Hepatic stellate cell (primary cell): Measurements from ENCODE around the gene SLC5A11.
"Not testable (repeated sequence)": the region's sequence is repeated elsewhere in the genome, so short reads cannot be mapped to it uniquely, and the experiment has no call there.

ENCODE experiments used
- DNase-seq: peaks from one replicate; pipeline ENCODE4 v3.0.0; 2011; ENCODE audit warnings: low spot score

SLC5A11 gene

GRCh38 chr16:24834459-24835335 lies 11.1 kb upstream of the SLC5A11 start:
- peak; percentile 50 for DNase-seq

GRCh38 chr16:24836836-24837235 lies 8.9 kb upstream of the SLC5A11 start:
- no peak for DNase-seq

GRCh38 chr16:24837969-24838368 lies 7.8 kb upstream of the SLC5A11 start:
- no peak for DNase-seq

- peak; percentile 56 for DNase-seq
Observed at GRCh38 chr16:24838554-24839266, 7.1 kb upstream of the SLC5A11 start.

- DNase-seq: no peak
Observed at GRCh38 chr16:24839347-24839972, 6.3 kb upstream of the SLC5A11 start.

GRCh38 chr16:24841291-24841690 lies 4.5 kb upstream of the SLC5A11 start:
- DNase-seq: no peak

GRCh38 chr16:24844101-24845030 lies 1.4 kb upstream of the SLC5A11 start:
- DNase-seq: no peak

- not testable (repeated sequence) for DNase-seq
Observed at GRCh38 chr16:24845031-24845365, 765 bp upstream of the SLC5A11 start.

GRCh38 chr16:24846548-24847357 lies 990 bp downstream of the SLC5A11 start:
- DNase-seq: no peak

GRCh38 chr16:24847358-24847664 lies 1.5 kb downstream of the SLC5A11 start:
- DNase-seq: no peak

GRCh38 chr16:24848065-24848464 lies 2.3 kb downstream of the SLC5A11 start:
- DNase-seq: peak; percentile 54

- DNase-seq: no peak
Observed at GRCh38 chr16:24849641-24850040, 3.9 kb downstream of the SLC5A11 start.

- no peak for DNase-seq
Observed at GRCh38 chr16:24850289-24850938, 4.7 kb downstream of the SLC5A11 start.

- no peak for DNase-seq
Observed at GRCh38 chr16:24851700-24852099, 5.9 kb downstream of the SLC5A11 start.

- no peak for DNase-seq
Observed at GRCh38 chr16:24852281-24852721, 6.5 kb downstream of the SLC5A11 start.

- DNase-seq: no peak
Observed at GRCh38 chr16:24853169-24853824, 7.5 kb downstream of the SLC5A11 start.

- no peak for DNase-seq
Observed at GRCh38 chr16:24853830-24854229, 8.1 kb downstream of the SLC5A11 start.

GRCh38 chr16:24854607-24855171 lies 8.9 kb downstream of the SLC5A11 start:
- DNase-seq: no peak

GRCh38 chr16:24855678-24856077 lies 9.9 kb downstream of the SLC5A11 start:
- no peak for DNase-seq

- DNase-seq: not testable (repeated sequence)
Observed at GRCh38 chr16:24856871-24857270, 11.1 kb downstream of the SLC5A11 start.
